Measurements from ENCODE around the gene ZFYVE28. TPM values are rescaled to one million over a fixed set of nuclear protein-coding genes. Genes with fewer than 3 reads are reported as not detected.
"Not testable (repeated sequence)": the region's sequence is repeated elsewhere in the genome, so short reads cannot be mapped to it uniquely, and the experiment has no call there.

Gene ZFYVE28
- polyA plus RNA-seq, 1 donor, result 7.4 TPM

DNA sequence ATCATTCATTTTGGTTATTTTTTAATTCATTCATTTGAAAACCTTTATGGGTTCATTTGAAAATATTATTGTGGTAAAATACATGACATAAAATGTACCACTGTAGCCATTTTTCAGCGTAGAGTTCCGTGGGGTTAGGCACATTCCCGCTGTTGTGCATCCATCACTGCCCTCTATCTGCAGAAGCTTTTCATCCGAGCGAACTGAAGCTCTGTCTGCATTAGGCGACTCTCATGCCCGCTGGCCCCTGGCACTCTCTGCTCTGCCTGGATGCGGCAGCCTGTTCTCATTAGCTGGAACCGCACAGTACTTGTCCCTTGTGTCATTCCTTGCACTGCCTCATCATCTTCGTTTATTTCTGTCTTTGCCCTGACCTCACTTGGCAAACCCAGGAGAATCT lies 17.9 kb upstream of the ZFYVE28 start:
- Histone ChIP-seq H3K27ac (ENCODE audit: low read length) (no peak overlapping the region), H3K36me3 (ENCODE audit: control insufficient read depth, insufficient read depth, low read length) (no peaks in the 10 kb centered on the region), H3K4me1 (ENCODE audit: control insufficient read depth, insufficient read depth, low read length) (peaks cover under 1% of the 10 kb centered on the region), H3K27me3 (ENCODE audit: control insufficient read depth, insufficient read depth, low read length) (no peaks in the 10 kb centered on the region), H3K9me3 (ENCODE audit: control insufficient read depth, low read depth, low read length) (no peaks in the 10 kb centered on the region), H3K4me3 (ENCODE audit: low read length) (no peak overlapping the region)
- WGBS (ENCODE audit: insufficient coverage, low lambda C conversion rate), result 40% methylated on average over 1 of the region's 10 CpGs
- DNase-seq, result no peak

GRCh38 chr4:2434420-2434819 lies 16.0 kb upstream of the ZFYVE28 start:
- Histone ChIP-seq H3K9me3 (ENCODE audit: control insufficient read depth, low read depth, low read length) (no peaks in the 10 kb centered on the region), H3K4me1 (ENCODE audit: control insufficient read depth, insufficient read depth, low read length) (no peaks in the 10 kb centered on the region), H3K27me3 (ENCODE audit: control insufficient read depth, insufficient read depth, low read length) (no peaks in the 10 kb centered on the region), H3K36me3 (ENCODE audit: control insufficient read depth, insufficient read depth, low read length) (no peaks in the 10 kb centered on the region), H3K4me3 (ENCODE audit: low read length) (no peak overlapping the region), H3K27ac (ENCODE audit: low read length) (no peak overlapping the region)
- no CpG with 5 or more reads among the region's 9 CpGs for WGBS (ENCODE audit: insufficient coverage, low lambda C conversion rate)
- DNase-seq, result no peak

GRCh38 chr4:2433609-2434350 lies 15.3 kb upstream of the ZFYVE28 start:
- whole genome bisulfite sequencing (ENCODE audit: insufficient coverage, low lambda C conversion rate), result no CpG with 5 or more reads among the region's 29 CpGs
- no peaks in the 10 kb centered on the region for H3K27me3 ChIP-seq (ENCODE audit: control insufficient read depth, insufficient read depth, low read length)
- no peaks in the 10 kb centered on the region for H3K9me3 ChIP-seq (ENCODE audit: control insufficient read depth, low read depth, low read length)
- no peak for DNase-seq
- H3K4me3 ChIP-seq (ENCODE audit: low read length), result no peak overlapping the region
- no peaks in the 10 kb centered on the region for H3K4me1 ChIP-seq (ENCODE audit: control insufficient read depth, insufficient read depth, low read length)
- no peaks in the 10 kb centered on the region for H3K36me3 ChIP-seq (ENCODE audit: control insufficient read depth, insufficient read depth, low read length)
- H3K27ac ChIP-seq (ENCODE audit: low read length), result no peak overlapping the region

DNA sequence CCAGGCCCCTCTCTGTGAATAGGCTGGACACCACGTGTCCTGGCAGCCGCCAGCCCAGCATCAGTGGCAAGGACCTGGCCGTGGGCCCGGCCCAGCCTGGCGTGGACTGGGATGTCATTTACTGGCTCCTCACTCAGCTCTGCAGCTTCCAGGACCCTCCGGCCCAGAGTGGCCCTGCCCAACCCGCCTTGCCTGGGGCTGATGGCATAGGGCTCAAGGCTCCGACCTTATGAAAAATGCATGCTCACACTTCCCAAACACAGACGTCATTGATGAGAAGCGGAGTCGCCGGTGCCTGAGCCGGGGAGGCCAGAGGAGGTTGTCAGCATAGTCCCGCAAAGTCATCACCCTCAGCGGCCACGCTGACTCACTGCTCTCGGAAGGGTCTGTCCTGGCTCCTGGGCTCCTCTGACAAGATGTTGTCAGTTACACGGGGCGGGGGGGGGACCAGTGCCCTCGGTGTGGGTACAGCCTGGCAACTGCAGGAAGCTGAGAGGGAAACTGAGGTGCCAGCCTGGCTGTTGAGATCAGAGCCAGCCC lies 14.6 kb upstream of the ZFYVE28 start:
- no CpG with 5 or more reads among the region's 20 CpGs for WGBS (ENCODE audit: insufficient coverage, low lambda C conversion rate)
- no peaks in the 10 kb centered on the region for H3K4me1 ChIP-seq (ENCODE audit: control insufficient read depth, insufficient read depth, low read length)
- no peak for DNase-seq
- no peak overlapping the region for H3K4me3 ChIP-seq (ENCODE audit: low read length)
- H3K36me3 ChIP-seq (ENCODE audit: control insufficient read depth, insufficient read depth, low read length), result no peaks in the 10 kb centered on the region
- H3K27ac ChIP-seq (ENCODE audit: low read length), result no peak overlapping the region
- no peaks in the 10 kb centered on the region for H3K9me3 ChIP-seq (ENCODE audit: control insufficient read depth, low read depth, low read length)
- no peaks in the 10 kb centered on the region for H3K27me3 ChIP-seq (ENCODE audit: control insufficient read depth, insufficient read depth, low read length)

DNA sequence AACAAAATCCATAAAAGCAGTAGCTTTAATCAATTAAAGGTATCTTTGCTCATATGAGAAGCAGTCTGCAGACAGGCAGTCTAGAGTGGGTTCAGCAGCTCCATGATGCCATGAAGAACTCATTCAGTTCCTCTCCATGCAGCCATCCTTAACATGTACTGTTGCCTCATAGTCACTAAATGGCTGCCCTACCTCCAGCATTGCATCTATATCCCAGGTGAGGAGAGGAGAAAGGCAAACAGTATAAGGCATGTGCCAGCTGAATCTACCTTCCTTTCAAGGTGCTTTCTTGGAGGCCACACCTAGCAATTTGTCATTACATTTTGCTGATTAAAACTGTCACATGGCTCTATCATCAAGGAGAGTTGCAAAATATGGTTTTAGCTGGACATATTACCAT lies 13.6 kb upstream of the ZFYVE28 start:
- DNase-seq, result no peak
- no peaks in the 10 kb centered on the region for H3K36me3 ChIP-seq (ENCODE audit: control insufficient read depth, insufficient read depth, low read length)
- H3K4me3 ChIP-seq (ENCODE audit: low read length), result no peak overlapping the region
- H3K9me3 ChIP-seq (ENCODE audit: control insufficient read depth, low read depth, low read length), result no peaks in the 10 kb centered on the region
- no peaks in the 10 kb centered on the region for H3K27me3 ChIP-seq (ENCODE audit: control insufficient read depth, insufficient read depth, low read length)
- H3K27ac ChIP-seq (ENCODE audit: low read length), result no peak overlapping the region
- H3K4me1 ChIP-seq (ENCODE audit: control insufficient read depth, insufficient read depth, low read length), result no peaks in the 10 kb centered on the region

DNA sequence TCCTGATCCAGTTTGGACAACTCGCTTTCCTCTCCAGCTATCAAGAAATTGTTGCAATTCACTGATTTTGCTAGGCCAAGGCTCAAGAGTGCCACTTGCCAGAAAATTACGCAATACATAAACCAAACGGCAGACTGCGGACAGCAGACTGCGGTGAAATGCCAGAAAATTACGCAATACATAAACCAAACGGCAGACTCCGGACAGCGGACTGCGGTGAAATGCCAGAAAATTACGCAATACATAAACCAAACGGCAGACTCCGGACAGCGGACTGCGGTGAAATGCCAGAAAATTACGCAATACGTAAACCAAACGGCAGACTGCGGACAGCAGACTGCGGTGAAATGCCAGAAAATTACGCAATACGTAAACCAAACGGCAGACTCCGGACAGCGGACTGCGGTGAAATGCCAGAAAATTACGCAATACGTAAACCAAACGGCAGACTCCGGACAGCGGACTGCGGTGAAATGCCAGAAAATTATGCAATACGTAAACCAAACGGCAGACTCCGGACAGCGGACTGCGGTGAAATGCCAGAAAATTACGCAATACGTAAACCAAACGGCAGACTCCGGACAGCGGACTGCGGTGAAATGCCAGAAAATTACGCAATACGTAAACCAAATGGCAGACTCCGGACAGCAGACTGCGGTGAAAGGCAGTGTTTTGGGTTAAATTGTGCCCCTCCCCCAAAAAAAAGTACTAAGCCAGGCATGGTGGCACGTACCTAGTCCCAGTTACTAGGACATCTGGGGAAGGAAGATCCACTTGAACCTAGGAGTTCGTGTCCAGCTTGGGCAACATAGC lies 11.7 kb upstream of the ZFYVE28 start:
- not testable (repeated sequence) for DNase-seq; H3K9me3 ChIP-seq (ENCODE audit: control insufficient read depth, low read depth, low read length)

GRCh38 chr4:2428496-2429213 lies 10.2 kb upstream of the ZFYVE28 start:
- no peak for DNase-seq
- H3K4me3 ChIP-seq (ENCODE audit: low read length), result no peak overlapping the region
- WGBS (ENCODE audit: insufficient coverage, low lambda C conversion rate), result no CpG with 5 or more reads among the region's 25 CpGs
- H3K27me3 ChIP-seq (ENCODE audit: control insufficient read depth, insufficient read depth, low read length), result no peaks in the 10 kb centered on the region
- no peaks in the 10 kb centered on the region for H3K4me1 ChIP-seq (ENCODE audit: control insufficient read depth, insufficient read depth, low read length)
- no peak overlapping the region for H3K27ac ChIP-seq (ENCODE audit: low read length)
- H3K9me3 ChIP-seq (ENCODE audit: control insufficient read depth, low read depth, low read length), result no peaks in the 10 kb centered on the region
- H3K36me3 ChIP-seq (ENCODE audit: control insufficient read depth, insufficient read depth, low read length), result no peaks in the 10 kb centered on the region

More for the DNA sequence above, 11.7 kb upstream of the ZFYVE28 start:
- H3K4me1 ChIP-seq (ENCODE audit: control insufficient read depth, insufficient read depth, low read length); H3K36me3 ChIP-seq (ENCODE audit: control insufficient read depth, insufficient read depth, low read length); H3K27ac ChIP-seq (ENCODE audit: low read length); H3K4me3 ChIP-seq (ENCODE audit: low read length); H3K27me3 ChIP-seq (ENCODE audit: control insufficient read depth, insufficient read depth, low read length): not testable (repeated sequence)
- WGBS (ENCODE audit: insufficient coverage, low lambda C conversion rate), result no CpG with 5 or more reads among the region's 49 CpGs

- Histone ChIP-seq H3K4me1 (ENCODE audit: control insufficient read depth, insufficient read depth, low read length) (no peaks in the 10 kb centered on the region), H3K4me3 (ENCODE audit: low read length) (no peak overlapping the region), H3K36me3 (ENCODE audit: control insufficient read depth, insufficient read depth, low read length) (no peaks in the 10 kb centered on the region), H3K9me3 (ENCODE audit: control insufficient read depth, low read depth, low read length) (no peaks in the 10 kb centered on the region), H3K27me3 (ENCODE audit: control insufficient read depth, insufficient read depth, low read length) (no peaks in the 10 kb centered on the region), H3K27ac (ENCODE audit: low read length) (no peak overlapping the region)
- DNase-seq, result no peak
- WGBS (ENCODE audit: insufficient coverage, low lambda C conversion rate), result no CpG with 5 or more reads among the region's 23 CpGs
Measured at GRCh38 chr4:2427383-2428334, 9.2 kb upstream of the ZFYVE28 start.

GRCh38 chr4:2426711-2427275 lies 8.3 kb upstream of the ZFYVE28 start:
- Histone ChIP-seq H3K27me3 (ENCODE audit: control insufficient read depth, insufficient read depth, low read length) (peaks cover 7% of the 10 kb centered on the region), H3K4me3 (ENCODE audit: low read length) (no peak overlapping the region), H3K4me1 (ENCODE audit: control insufficient read depth, insufficient read depth, low read length) (no peaks in the 10 kb centered on the region), H3K36me3 (ENCODE audit: control insufficient read depth, insufficient read depth, low read length) (no peaks in the 10 kb centered on the region), H3K27ac (ENCODE audit: low read length) (no peak overlapping the region), H3K9me3 (ENCODE audit: control insufficient read depth, low read depth, low read length) (no peaks in the 10 kb centered on the region)
- no peak for DNase-seq
- WGBS (ENCODE audit: insufficient coverage, low lambda C conversion rate), result no CpG with 5 or more reads among the region's 13 CpGs
